Colon (tissue), 2 donors: ENCODE results near the gene ZFP69B.

Source experiments
- FAIRE-seq: peaks from 2 replicates; lab custom pipeline; 2012; peaks lifted over from hg19 to GRCh38; lab: Jason Lieb, UNC
- donor health status: control.
- donor health status: control.

Gene ZFP69B

GRCh38 chr1:40449684-40450494 is at the start of gene ZFP69B:
Gene ZFP69B (plus strand): TSS chr1:40450476. CDS start chr1:40450962, 486 bp downstream.
- FAIRE-seq = no peak

DNA sequence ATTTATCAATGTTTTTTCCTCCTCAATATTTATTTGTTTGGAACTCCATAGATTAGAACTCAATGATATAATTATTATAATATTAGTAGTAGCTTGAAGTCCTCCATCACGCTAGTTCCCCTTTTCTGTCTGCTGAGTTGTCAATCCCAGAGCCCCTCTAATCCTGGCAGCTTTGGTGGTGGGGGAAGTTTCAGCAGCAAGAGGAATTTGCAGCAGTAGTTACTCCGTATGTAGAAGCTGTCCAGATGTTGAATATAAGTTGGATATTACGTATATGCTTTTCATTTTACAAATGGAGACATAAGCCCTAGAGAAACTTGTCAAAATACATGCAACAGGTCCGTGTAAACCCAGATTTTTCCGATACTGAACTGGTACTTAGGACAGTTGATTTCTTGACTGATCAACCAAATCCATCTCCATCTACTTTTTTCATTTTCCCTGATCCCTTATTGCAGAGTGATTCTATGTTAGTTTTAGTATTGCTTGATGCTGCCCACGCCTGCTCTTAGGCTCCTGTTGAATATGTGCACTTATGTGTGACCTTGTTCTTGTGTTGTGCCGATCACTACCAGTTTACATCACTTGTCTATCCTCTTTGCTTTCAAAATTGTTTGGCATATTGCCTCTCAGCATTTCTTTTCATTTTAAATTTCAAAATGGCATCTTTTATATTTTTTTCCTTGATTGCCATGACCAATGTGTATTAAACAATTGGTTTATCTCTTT is 48.6 kb upstream of the ZFP69B start:
- FAIRE-seq = no peak

DNA sequence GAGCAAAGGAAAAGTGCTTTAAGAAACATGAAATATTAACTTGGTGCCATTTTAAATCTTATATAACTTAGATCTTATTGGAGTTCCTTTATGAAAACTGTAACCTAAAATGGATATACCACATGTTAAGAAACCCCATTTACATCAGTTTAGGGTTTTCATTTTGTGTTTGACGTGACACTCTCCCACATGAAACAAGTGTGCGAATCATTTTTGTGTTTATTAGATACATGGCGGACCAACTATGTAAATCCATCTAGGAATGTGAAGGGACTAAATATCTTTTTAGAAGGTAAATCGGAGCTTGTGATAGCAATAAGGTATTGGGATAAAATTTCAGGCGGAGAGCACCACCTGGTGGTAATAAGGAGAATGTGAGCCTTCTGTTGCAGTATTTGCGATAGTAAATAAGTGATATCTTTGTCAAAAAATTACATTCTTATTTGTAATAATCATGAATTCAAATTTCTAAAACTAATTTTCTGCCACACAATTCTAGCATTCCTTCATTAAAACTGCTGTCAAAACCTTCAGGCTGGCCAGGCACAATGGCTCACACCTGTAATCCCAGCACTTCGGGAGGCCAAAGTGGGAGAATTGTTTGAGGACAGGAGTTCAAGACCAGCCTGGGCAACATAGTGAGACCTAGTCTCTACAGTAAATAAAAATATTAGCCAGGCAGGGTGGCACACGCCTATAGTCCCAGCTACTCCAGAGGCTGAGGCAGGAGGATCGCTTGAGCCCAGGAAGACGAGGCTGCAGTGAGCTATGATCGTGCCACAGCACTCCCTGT is 45.4 kb upstream of the ZFP69B start:
- peak; percentile 64 for FAIRE-seq

DNA sequence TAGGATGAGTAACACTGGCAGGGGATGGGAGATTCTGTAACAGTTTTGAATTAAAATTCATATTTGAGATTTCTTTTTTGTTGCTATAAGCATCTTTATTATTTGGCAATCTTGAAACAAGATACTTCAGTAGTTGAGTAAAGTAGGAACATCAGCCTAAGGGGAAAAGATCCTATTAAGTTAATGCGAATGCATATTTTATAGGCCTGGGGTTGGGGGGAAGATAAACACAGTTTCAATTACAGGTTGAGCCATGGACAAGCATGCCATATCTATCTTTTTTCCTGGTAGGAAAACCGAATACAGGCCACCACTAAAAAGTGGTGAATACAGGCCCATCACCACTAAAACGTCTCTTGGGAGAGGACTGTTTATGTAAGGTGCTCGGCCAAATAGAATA is 44.5 kb upstream of the ZFP69B start:
- no peak for FAIRE-seq

DNA sequence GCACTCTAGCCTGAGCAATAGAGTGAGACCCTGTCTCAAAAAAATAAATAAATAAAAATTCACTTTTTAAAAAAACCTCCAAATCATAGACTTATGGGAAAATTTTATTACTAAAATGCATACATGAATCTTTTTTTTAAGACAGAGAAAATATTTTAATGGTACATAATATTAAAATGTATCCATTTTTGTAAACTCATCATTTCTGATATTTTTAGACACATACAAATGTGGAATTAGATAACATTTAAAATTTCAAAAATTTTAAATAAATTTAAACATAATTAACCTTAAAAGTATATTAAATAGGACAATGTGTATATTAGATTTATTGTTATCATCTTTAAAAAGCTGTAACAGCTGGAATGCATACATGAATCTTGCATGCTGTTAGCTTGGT is 42.8 kb upstream of the ZFP69B start:
- no peak for FAIRE-seq

DNA sequence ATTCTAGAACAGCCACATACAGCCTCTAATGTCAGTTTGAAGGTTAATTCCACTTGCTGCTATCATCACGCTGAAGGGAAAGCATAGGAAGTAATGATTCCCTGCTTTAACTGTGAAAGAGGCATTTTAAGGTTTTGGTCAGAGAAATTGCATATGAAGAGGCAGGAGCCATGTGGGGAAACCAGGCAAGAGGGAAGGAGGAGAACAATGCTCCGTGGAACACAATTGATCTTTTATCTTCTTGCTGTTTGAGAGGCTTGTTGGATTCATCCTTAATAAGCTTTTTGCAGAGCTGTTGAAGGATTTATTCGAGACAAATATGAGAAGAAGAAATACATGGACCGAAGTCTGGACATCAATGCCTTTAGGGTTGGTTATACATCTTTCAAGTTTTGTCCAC is 40.8 kb upstream of the ZFP69B start:
- FAIRE-seq = no peak

DNA sequence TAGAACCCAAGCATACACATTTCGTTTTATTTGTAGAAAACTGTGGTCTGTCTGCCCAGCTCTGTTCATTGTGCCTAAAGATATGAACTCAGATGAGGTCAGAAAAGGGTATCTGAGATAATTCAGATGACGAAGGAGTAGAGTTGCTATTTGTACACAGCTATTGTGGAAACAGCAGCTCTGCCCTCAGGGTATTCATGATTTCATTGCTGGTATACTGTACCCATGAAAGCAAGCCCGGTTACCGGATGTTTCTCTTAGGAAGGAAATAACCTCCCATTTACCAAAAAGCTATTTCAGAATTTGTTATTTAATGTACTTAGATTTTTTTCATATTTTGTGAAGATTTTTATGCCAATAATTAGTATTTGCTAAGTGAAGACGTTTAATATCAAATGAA is 39.0 kb upstream of the ZFP69B start:
- no peak for FAIRE-seq

DNA sequence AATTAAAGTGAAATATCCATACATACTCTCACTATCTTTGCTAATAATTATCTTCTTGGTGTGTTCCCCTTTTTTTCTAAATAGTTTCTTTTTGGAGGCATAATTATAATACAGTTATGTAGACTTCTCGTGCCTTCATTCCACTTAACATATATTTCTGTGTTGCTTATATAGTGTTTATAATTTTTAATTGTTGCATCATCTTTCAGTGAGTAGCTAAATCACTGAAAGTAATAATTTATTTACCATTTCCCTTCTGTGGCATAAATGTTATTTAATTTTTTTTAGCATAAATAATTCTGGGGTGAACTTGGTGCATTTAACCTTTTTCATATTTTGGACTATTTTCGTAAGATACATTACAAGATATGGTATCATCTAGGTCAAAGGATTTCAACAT is 38.4 kb upstream of the ZFP69B start:
- FAIRE-seq = no peak

DNA sequence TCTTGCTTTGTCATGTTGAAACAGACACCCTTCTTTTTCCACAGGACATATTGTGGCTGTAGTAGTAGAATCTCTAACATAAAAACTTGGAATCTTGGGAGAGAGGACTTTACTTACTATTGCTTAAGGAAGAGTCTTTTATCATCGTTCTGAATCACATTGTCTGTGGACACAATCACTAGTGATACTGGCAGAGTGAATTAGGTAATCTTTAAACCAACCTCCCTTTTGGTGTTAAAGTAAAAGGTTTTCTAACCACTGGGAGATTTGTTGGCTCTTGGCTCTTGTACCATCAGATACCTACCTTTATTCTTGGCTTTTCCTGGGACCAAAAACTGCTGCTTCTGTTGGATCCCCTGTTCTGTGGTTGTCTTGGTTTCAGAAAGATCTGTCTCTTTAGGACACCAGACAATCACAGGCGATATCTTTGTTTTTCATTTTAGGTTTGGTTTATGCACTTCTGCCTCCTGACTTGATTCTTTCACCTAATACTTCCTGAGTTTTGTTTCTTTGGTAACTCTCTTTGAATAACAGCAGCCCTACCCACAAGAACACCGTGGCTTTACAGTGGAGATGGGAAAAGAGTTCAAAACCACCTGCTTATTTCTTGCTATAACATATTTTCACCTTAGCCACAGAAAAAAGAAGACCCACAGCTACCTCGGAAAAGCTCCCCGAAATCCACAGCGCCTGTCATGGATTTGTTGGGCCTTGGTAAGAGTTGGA is 36.6 kb upstream of the ZFP69B start:
- no peak for FAIRE-seq

- FAIRE-seq = no peak
These were observed 35.9 kb upstream of the ZFP69B start for GRCh38 chr1:40414331-40414730.

DNA sequence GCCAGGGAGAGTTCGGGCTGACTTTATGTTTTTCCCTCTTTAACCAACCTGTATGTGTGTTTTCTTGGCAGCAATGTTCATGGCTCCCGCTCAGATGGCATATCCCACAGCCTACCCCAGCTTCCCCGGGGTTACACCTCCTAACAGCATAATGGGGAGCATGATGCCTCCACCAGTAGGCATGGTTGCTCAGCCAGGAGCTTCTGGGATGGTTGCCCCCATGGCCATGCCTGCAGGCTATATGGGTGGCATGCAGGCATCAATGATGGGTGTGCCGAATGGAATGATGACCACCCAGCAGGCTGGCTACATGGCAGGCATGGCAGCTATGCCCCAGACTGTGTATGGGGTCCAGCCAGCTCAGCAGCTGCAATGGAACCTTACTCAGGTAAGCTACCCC is 33.6 kb upstream of the ZFP69B start:
- FAIRE-seq = no peak

DNA sequence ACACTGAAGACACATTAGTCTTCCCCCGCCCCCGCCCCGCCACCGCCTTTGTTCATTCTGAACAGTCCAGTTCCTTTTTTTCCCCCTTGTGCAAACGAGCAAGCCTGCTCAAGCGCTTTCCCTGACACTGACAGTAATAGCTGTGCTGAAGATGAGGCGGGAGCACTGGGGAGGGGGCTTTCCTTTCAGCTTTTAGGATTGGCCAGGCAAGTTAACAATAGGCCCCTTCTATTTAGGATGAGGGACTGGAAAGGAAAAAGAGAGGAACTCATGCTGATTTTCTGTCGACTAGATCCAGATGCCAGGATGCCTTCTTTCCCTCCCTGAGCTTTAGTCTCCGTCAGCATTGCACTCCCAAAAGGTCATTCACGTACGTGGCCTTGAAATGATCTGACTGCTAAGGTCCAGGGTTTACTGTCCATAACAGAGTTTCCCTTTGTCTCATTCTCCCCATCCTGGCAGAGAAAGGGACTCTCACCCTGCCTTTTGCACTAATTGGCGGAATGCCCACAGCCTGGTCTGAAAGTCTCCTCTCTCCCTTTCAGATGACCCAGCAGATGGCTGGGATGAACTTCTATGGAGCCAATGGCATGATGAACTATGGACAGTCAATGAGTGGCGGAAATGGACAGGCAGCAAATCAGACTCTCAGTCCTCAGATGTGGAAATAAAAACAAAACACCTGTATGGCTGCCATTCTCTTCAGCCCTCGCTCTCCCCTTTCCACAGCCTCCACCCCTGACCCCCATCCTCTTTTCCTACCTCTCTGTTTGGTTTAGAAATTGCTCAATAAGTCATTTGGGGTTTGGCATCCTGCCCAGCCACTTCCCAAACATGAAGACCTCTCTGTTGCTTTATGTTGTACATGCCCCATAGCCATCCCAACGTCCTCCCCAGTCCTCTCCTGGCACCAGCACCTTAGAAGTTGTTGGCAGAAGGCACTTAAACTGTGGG is 28.6 kb upstream of the ZFP69B start:
- FAIRE-seq = no peak

DNA sequence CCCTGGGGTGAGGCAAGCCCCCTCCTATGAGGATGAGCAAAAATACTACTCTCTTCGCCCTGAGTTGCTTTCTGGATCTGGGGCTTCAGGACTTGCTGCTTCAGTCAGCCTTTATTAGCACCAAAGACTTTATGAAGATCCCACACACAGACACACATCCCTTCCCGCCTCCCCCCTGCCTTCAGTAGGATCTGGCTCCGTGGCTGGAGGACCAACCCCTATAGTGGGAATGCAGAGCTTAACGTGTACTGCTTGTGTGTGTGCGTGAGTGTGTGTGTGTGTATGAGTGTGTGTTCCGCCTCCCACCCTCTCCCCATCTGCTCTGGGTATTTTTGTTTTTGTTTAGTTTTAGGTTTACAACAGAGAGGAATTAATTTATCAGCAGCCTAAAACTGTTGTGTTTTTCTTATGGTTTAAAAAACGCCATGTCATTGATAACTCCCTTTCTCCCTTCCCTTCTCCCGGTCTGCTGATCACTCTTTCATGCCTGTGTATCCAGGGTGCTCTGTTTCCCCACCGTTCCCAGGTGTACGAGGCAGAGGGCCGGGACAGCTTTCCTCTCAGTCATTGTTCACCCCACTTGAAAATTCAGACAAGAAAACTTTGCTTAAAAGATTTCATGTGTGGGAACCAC is 27.5 kb upstream of the ZFP69B start:
- no peak for FAIRE-seq

GRCh38 chr1:40423264-40423642 is 27.0 kb upstream of the ZFP69B start:
- no peak for FAIRE-seq

- no peak for FAIRE-seq
These were observed 26.2 kb upstream of the ZFP69B start for GRCh38 chr1:40423951-40424618.

DNA sequence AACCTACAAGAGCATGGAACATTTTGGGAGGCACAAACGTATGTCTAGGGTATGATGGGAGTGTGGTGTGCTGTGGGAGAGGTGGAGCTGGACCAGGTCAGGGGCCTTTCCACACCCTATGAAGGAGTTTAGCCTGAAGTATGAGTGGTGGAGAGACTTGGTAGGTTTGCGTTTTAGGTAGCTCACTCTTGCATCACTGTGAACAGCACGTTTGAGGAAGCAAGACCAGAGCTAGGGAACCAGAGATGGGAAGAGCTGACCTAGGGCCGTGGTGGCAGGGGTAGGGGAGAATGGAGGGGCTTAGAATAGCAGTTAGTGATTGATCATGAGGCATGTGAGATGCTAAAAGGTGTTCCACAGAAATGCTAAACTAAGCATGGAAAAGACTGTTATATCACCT is 25.1 kb upstream of the ZFP69B start:
- FAIRE-seq = no peak

- no peak for FAIRE-seq
These were observed 18.9 kb upstream of the ZFP69B start for GRCh38 chr1:40431385-40431784.

DNA sequence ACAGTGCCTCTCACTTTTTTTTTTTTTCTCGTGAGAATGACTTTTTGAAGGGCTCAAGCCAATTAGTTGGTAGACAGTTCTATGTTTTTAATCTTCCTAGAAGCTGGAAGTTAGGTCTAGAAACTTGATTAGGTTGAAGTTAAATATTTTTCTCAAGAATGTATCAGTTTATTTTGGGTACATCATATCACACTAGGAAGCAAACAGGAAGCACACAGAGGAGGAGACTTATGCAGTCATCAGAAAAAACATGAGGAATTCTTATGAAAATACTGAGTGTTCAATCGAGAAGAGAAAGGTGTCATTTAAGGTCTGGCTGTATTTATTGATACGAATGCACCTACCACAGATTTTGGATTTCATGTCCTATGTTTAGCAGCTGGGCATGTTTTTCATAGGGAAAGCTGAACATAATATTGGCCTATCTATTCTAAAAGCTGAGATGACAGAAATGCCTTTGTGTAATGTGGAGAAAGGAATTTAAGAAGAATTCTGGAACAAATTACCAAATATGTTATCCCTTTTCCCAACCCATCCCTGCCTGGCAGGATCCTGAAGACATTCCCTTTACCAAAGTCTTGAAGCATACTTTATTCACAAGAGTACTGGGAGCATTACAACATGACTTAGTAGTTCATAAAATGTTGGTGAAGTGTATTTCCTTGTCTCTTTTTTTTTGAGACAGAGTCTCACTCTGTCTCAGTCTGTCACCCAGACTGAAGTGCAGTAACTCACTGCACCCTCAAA is 17.5 kb upstream of the ZFP69B start:
- FAIRE-seq = no peak

- no peak for FAIRE-seq
These were observed 14.8 kb upstream of the ZFP69B start for GRCh38 chr1:40435471-40435870.
